ENCODE results near the gene MASP2.
"Not testable (repeated sequence)": the region's sequence is repeated elsewhere in the genome, so short reads cannot be mapped to it uniquely, and the experiment has no call there.

- TF ChIP-seq CTCF (IDR thresholded peaks at IDR 0.05; ENCODE audit: low read depth, low read length); MAX (IDR thresholded peaks at IDR 0.05; ENCODE audit: low read depth, low read length); POLR2A (IDR thresholded peaks at IDR 0.05; ENCODE audit: extremely low read depth, insufficient read length); MYC (IDR thresholded peaks at IDR 0.05; ENCODE audit: low read depth, low read length): not testable (repeated sequence)
Observed at GRCh38 chr1:11040105-11040429, 7.0 kb downstream of the MASP2 start.
